ENCODE data around the gene ZBTB4.

The ZBTB4 gene

DNA sequence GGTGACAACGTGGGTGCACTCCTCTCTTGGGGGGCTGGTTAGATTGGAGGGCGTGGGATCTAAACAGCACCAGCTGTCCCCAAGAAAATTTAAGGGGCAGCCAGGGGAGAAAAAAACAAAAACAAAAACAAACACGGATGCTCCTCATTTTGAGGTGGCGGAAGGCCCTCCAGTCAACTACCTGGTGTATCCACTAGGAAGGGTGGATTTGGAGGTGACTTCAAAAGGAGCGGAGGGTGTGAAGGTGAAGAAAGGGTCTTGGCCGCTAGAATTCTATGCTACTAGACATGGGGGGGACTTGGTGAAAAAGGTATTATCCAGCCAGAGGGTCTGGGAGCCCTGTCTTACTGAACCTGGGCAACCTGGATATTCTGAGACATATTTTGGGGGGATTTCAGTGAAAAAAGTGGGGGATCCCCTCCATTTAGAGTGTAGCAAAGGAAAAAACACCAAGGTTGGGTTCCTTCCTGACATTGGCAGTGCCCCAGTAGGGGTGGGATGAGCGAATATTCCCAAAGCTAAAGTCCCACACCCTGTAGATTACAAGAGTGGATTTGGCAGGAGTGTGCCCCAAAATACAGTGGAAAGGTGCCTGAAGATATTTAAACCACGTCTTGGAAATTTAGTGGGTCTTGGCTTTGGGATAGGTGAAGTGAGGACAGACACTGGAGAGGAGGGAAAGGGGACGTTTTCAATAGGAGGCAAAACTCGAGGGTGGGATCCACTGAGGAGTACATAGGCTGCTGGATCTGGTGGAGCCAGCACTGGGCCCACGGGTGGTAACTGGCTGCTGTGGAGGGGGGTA, 40.6 kb downstream of the ZBTB4 start:
- H3K27me3 ChIP-seq (ENCODE audit: insufficient read depth, poor library complexity, severe bottlenecking): peaks cover 8% of the 10 kb centered on the region
- no peak overlapping the region; the same call in 1 of the 2 replicates for H3K4me3 ChIP-seq (replicated peaks; ENCODE audit: insufficient read depth, low read length)
- DNase-seq (ENCODE audit: low read depth in 1 of 2, low spot score in 1 of 2): no peak
- TF ChIP-seq, protein P1, sequence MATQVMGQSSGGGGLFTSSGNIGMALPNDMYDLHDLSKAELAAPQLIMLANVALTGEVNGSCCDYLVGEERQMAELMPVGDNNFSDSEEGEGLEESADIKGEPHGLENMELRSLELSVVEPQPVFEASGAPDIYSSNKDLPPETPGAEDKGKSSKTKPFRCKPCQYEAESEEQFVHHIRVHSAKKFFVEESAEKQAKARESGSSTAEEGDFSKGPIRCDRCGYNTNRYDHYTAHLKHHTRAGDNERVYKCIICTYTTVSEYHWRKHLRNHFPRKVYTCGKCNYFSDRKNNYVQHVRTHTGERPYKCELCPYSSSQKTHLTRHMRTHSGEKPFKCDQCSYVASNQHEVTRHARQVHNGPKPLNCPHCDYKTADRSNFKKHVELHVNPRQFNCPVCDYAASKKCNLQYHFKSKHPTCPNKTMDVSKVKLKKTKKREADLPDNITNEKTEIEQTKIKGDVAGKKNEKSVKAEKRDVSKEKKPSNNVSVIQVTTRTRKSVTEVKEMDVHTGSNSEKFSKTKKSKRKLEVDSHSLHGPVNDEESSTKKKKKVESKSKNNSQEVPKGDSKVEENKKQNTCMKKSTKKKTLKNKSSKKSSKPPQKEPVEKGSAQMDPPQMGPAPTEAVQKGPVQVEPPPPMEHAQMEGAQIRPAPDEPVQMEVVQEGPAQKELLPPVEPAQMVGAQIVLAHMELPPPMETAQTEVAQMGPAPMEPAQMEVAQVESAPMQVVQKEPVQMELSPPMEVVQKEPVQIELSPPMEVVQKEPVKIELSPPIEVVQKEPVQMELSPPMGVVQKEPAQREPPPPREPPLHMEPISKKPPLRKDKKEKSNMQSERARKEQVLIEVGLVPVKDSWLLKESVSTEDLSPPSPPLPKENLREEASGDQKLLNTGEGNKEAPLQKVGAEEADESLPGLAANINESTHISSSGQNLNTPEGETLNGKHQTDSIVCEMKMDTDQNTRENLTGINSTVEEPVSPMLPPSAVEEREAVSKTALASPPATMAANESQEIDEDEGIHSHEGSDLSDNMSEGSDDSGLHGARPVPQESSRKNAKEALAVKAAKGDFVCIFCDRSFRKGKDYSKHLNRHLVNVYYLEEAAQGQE (IDR thresholded peaks at IDR 0.05; ENCODE audit: insufficient replicate concordance, low read depth): no peak
- TF ChIP-seq, protein P2, sequence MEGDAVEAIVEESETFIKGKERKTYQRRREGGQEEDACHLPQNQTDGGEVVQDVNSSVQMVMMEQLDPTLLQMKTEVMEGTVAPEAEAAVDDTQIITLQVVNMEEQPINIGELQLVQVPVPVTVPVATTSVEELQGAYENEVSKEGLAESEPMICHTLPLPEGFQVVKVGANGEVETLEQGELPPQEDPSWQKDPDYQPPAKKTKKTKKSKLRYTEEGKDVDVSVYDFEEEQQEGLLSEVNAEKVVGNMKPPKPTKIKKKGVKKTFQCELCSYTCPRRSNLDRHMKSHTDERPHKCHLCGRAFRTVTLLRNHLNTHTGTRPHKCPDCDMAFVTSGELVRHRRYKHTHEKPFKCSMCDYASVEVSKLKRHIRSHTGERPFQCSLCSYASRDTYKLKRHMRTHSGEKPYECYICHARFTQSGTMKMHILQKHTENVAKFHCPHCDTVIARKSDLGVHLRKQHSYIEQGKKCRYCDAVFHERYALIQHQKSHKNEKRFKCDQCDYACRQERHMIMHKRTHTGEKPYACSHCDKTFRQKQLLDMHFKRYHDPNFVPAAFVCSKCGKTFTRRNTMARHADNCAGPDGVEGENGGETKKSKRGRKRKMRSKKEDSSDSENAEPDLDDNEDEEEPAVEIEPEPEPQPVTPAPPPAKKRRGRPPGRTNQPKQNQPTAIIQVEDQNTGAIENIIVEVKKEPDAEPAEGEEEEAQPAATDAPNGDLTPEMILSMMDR (IDR thresholded peaks at IDR 0.05; ENCODE audit: insufficient read depth, low read length): no peak
- TF ChIP-seq GABPA (IDR thresholded peaks at IDR 0.05; ENCODE audit: low read depth) (no peak), SPI1 (IDR thresholded peaks at IDR 0.05; ENCODE audit: borderline replicate concordance, low read depth) (no peak), POLR2AphosphoS5 (IDR thresholded peaks at IDR 0.05; ENCODE audit: low read depth) (no peak)
- no peak overlapping the region for H3K27ac ChIP-seq (replicated peaks)

DNA sequence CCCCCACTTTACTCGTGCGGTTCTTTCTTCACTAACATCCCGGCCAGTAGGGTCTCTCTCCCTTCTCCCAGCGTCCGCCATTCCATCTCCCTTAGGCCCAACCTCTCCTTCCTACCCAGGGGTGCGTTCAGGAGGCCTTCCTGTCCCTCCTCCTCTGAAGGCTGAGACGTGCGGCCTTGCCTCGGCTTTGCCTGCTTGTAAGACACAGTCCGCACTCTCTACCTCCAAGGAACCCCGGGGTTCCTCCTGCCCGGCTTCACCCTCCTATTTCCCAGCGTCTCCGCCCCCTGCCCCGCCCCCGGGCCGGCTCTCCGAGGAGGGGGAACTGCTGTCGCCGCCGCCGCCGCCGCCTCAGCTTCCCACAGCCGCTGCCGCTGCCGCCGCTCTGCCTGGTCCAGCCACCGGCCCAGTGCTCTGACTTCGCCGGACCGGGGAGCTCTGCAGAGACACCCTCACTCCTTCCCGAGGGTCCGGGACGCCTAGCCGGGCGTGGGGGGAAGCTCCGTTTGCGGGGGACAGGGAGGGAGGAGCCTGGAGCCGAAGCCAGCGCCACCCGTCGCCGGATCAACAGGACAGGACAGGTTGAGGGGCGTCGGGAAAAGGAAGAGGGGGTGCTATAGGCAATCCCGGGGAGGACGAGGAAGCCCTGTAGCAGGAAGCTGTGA, 41.3 kb downstream of the ZBTB4 start:
- H3K27ac ChIP-seq (replicated peaks): no peak overlapping the region
- DNase-seq (ENCODE audit: low read depth in 1 of 2, low spot score in 1 of 2): peak; percentile 26 to 60
- peak overlapping the region; percentile 17; the same call in 1 of the 2 replicates for H3K4me3 ChIP-seq (replicated peaks; ENCODE audit: insufficient read depth, low read length)
- TF ChIP-seq POLR2AphosphoS5 (IDR thresholded peaks at IDR 0.05; ENCODE audit: low read depth) (no peak), SPI1 (IDR thresholded peaks at IDR 0.05; ENCODE audit: borderline replicate concordance, low read depth) (no peak), GABPA (IDR thresholded peaks at IDR 0.05; ENCODE audit: low read depth) (no peak)
- TF ChIP-seq, protein P1 (IDR thresholded peaks at IDR 0.05; ENCODE audit: insufficient replicate concordance, low read depth): no peak
- TF ChIP-seq, protein P2 (IDR thresholded peaks at IDR 0.05; ENCODE audit: insufficient read depth, low read length): no peak
- H3K27me3 ChIP-seq (ENCODE audit: insufficient read depth, poor library complexity, severe bottlenecking): peaks cover 8% of the 10 kb centered on the region

DNA sequence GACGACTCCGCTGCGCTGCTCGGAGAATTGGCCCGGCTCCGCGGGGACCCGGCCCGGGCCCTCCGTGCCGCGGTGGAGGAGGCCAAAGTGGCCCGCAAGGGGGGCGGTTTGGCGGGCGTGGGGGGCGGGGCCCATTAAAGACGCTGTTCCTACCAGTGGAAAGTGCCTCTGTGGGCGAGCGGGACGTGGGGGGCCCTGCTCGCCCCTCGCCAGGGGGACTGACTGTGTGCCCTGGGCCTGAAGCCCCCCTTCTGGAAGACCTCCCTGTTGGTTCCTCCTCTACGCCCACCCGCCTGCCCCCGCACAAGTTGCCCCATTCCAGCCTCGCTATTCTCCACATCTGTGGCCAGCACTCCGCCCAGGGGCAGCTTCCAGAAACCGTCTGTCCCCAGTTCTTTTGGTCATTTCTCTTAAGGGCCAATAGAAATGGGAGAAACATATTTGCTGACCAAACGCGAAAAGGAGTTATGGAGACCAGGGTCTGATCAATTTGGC, 42.0 kb downstream of the ZBTB4 start:
- Histone ChIP-seq H3K4me3 (replicated peaks; ENCODE audit: insufficient read depth, low read length) (peak overlapping the region; percentile 14; the same call in 1 of the 2 replicates), H3K27ac (replicated peaks) (no peak overlapping the region), H3K27me3 (ENCODE audit: insufficient read depth, poor library complexity, severe bottlenecking) (peaks cover 8% of the 10 kb centered on the region)
- no peak for DNase-seq (ENCODE audit: low read depth in 1 of 2, low spot score in 1 of 2)
- TF ChIP-seq GABPA (IDR thresholded peaks at IDR 0.05; ENCODE audit: low read depth) (no peak), POLR2AphosphoS5 (IDR thresholded peaks at IDR 0.05; ENCODE audit: low read depth) (no peak), SPI1 (IDR thresholded peaks at IDR 0.05; ENCODE audit: borderline replicate concordance, low read depth) (no peak)
- TF ChIP-seq, protein P1 (IDR thresholded peaks at IDR 0.05; ENCODE audit: insufficient replicate concordance, low read depth): no peak
- TF ChIP-seq, protein P2 (IDR thresholded peaks at IDR 0.05; ENCODE audit: insufficient read depth, low read length): no peak

Measured in HL-60 (cell line).